A549 (cell line): ENCODE measurements around the gene VAV3. TPM values are rescaled to one million over a fixed set of nuclear protein-coding genes. Genes with fewer than 3 reads are reported as not detected.

Experiments
- ATAC-seq, 2 experiments: fragments of 200-7000 bp in 1 of 2; fragments of >200 bp in 1 of 2; cut with Nextera tagmentation in 1 of 2; cut with Tn5 transposase in 1 of 2; 3 replicates each; pipeline versions ENCODE4 v1.8.0 to v1.9.1; 2018 to 2020; ENCODE audit warnings: mild to moderate bottlenecking in 1 of 2, moderate library complexity in 1 of 2
- CTCF ChIA-PET: fragments of 300-600 bp; sonication (Branson Sonifier 250); formaldehyde crosslinking; extraction: SDS; loops from one replicate; lab custom pipeline; 2021; ENCODE audit warnings: antibody characterized with exemption, inconsistent platforms; lab: Yijun Ruan, JAX
- POLR2A ChIA-PET: fragments of 350-600 bp; formaldehyde crosslinking; extraction: SDS; loops from one replicate; lab custom pipeline; 2021; ENCODE audit warnings: antibody characterized with exemption, inconsistent platforms; lab: Yijun Ruan, JAX
- DNase-seq, 2 experiments: peaks; one replicate each; pipeline versions ENCODE4 v3.0.0 to v3.0.0-alpha.2; 2011 to 2016; ENCODE audit warnings: low read depth in 1 of 2, low spot score in 1 of 2
- FAIRE-seq: peaks from 2 replicates; lab custom pipeline; 2011; peaks lifted over from hg19 to GRCh38; lab: Jason Lieb, UNC
- H3K27ac ChIP-seq, 2 experiments: fragments of >200 bp; sonication (Bioruptor Twin); formaldehyde crosslinking; 3 replicates each; pipeline ENCODE4 v1.5.1; 2016 to 2017
- H3K4me1 ChIP-seq: fragments of >200 bp; sonication (Bioruptor Twin); formaldehyde crosslinking; 3 replicates; pipeline ENCODE4 v1.6.1; 2016
- H3K4me2 ChIP-seq: fragments of >200 bp; sonication (Bioruptor Twin); formaldehyde crosslinking; 3 replicates; pipeline ENCODE4 v1.6.1; 2016
- H3K4me3 ChIP-seq: fragments of >200 bp; sonication (Bioruptor Twin); formaldehyde crosslinking; 3 replicates; pipeline ENCODE4 v1.5.1; 2016
- H3K9me3 ChIP-seq: fragments of >200 bp; sonication (Bioruptor Twin); formaldehyde crosslinking; 3 replicates; pipeline ENCODE4 v1.6.1; 2016
- ATOH8 ChIP-seq: fragments of 250-450 bp; sonication (Bioruptor Pico); IDR thresholded peaks from 2 replicates; pipeline ENCODE4 v1.5.0; 2020; ENCODE audit warnings: low read depth, mild to moderate bottlenecking, moderate library complexity
- BCL3 ChIP-seq: fragments of >200 bp; sonication (Bioruptor Twin); formaldehyde crosslinking; IDR thresholded peaks from 3 replicates; pipeline ENCODE4 v1.6.1; 2016
- CBX8 ChIP-seq: fragments of 200-600 bp; sonication (generic); IDR thresholded peaks from 2 replicates; pipeline ENCODE4 v1.6.1; 2016
- CHD2 ChIP-seq: fragments of 150-350 bp; IDR thresholded peaks from 2 replicates; pipeline ENCODE4 v1.6.1; 2014; ENCODE audit warnings: low read length; ENCODE audit not compliant: partially characterized antibody
- CHD4 ChIP-seq: fragments of 200-600 bp; sonication (generic); IDR thresholded peaks from 2 replicates; pipeline ENCODE4 v1.6.1; 2016; ENCODE audit warnings: antibody characterized with exemption, mild to moderate bottlenecking, borderline replicate concordance
- EHF ChIP-seq: fragments of 250-450 bp; sonication (Bioruptor Pico); IDR thresholded peaks from 2 replicates; pipeline ENCODE4 v1.5.0; 2020; ENCODE audit warnings: mild to moderate bottlenecking
- EHMT2 ChIP-seq: fragments of 200-600 bp; sonication (generic); IDR thresholded peaks from 2 replicates; pipeline ENCODE4 v1.6.1; 2016; ENCODE audit warnings: antibody characterized with exemption, low read depth, mild to moderate bottlenecking, moderate library complexity
- EP300 ChIP-seq, 2 experiments: fragments of >200 bp; sonication (Bioruptor Twin); formaldehyde crosslinking; IDR thresholded peaks; 2 replicates in 1 of 2; 3 replicates in 1 of 2; pipeline ENCODE4 v1.6.1; 2016 to 2017
- FOXS1 ChIP-seq: fragments of 250-450 bp; sonication (Bioruptor Pico); IDR thresholded peaks from 2 replicates; pipeline ENCODE4 v1.5.0; 2020; ENCODE audit warnings: mild to moderate bottlenecking, moderate library complexity
- HOXA7 ChIP-seq: fragments of 250-450 bp; sonication (Bioruptor Pico); IDR thresholded peaks from 2 replicates; pipeline ENCODE4 v1.5.0; 2020; ENCODE audit warnings: mild to moderate bottlenecking, moderate library complexity
- JUN ChIP-seq, 2 experiments: fragments of >200 bp; sonication (Bioruptor Twin); formaldehyde crosslinking; IDR thresholded peaks; 2 replicates in 1 of 2; 3 replicates in 1 of 2; pipeline ENCODE4 v1.6.1; 2016 to 2017
- JUNB ChIP-seq: fragments of >200 bp; sonication (Bioruptor Twin); formaldehyde crosslinking; IDR thresholded peaks from 2 replicates; pipeline ENCODE4 v1.6.1; 2016
- NPAS2 ChIP-seq: fragments of 250-450 bp; sonication (Bioruptor Pico); IDR thresholded peaks from 2 replicates; pipeline ENCODE4 v1.8.0; 2022; ENCODE audit warnings: mild to moderate bottlenecking, moderate library complexity, borderline replicate concordance
- PBX3 ChIP-seq: IDR thresholded peaks from 2 replicates; pipeline ENCODE4 v1.6.1; 2012
- RAD21 ChIP-seq, 2 experiments: fragments of >200 bp in 1 of 2; sonication (Bioruptor Twin) in 1 of 2; formaldehyde crosslinking in 1 of 2; IDR thresholded peaks in 1 of 2; conservative IDR thresholded peaks in 1 of 2; 2 replicates in 1 of 2; 3 replicates in 1 of 2; pipeline ENCODE4 v1.6.1; 2012 to 2018; ENCODE audit warnings: inconsistent platforms in 1 of 2
- RCOR1 ChIP-seq: fragments of 150-350 bp; IDR thresholded peaks from 2 replicates; pipeline ENCODE4 v1.6.1; 2014; ENCODE audit warnings: antibody characterized with exemption, low read length, low read depth
- RNF2 ChIP-seq: fragments of 200-600 bp; sonication (generic); IDR thresholded peaks from 2 replicates; pipeline ENCODE4 v1.6.1; 2016; ENCODE audit warnings: low read depth, mild to moderate bottlenecking, antibody characterized with exemption, moderate library complexity, borderline replicate concordance
- TP53 ChIP-seq: fragments of 250-450 bp; sonication (Bioruptor Pico); IDR thresholded peaks from 2 replicates; pipeline ENCODE4 v1.5.0; 2021; ENCODE audit warnings: mild to moderate bottlenecking, moderate library complexity
- WGBS: methylation state at CpG from one replicate; pipeline ENCODE4 v1.1.6; 2017; ENCODE audit errors: missing lambda C conversion rate; 5-methylcytosine and 5-hydroxymethylcytosine counted together
- polyA plus RNA-seq, 4 experiments: library from polyadenylated mRNA; depleted of rRNA in 3 of 4; stranded (reverse); fragments of >200 nt; fragmentation: RNase III in 1 of 4; extraction: RNeasy Plus Mini Kit Qiagen cat#74134 plus additional on column Dnase treatment in 1 of 4; gene quantifications; 2 replicates in 3 of 4; 3 replicates in 1 of 4; pipeline ENCODE4 v1.2.3, GENCODE V29; 2011 to 2017
- TF ChIP-seq, protein P1 (sequence below): IDR thresholded peaks from 2 replicates; pipeline ENCODE4 v1.6.1; 2012; ENCODE audit warnings: low read depth, borderline replicate concordance

The VAV3 gene
- polyA plus RNA-seq, 2 of the 4 experiments (the other 2 are of a cell fraction) = 12.8 to 22.7 TPM

DNA sequence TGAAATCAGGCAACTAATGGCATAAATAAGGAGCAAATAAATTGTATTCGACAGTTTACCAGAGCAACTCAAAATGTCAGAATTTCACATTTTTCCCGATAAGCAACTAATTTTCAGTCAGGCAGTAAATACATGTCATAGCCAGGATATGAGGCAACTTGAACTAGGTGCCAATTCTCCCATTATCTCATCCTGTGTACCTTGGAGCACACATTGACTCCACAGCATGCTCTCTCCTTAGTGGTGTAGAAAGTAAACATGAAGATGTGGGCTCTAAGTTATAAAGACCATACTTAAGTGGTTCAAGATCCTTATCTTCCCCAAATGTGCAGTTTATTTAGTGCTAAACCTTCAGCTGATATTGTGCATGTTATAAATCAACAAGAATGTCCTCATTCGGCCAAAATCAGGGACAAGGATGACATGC is 197.8 kb downstream of the VAV3 start:
- no peak overlapping the region for H3K4me3 ChIP-seq
- no peak for FAIRE-seq
- no peak for DNase-seq
- CTCF ChIA-PET = no interaction called here
- H3K27ac ChIP-seq = no peak overlapping the region
- no peak for TF ChIP-seq EP300 (IDR thresholded peaks at IDR 0.05)
- no peak for TF ChIP-seq CHD2
- TF ChIP-seq RNF2 = no peak
- TF ChIP-seq JUNB = no peak
- TF ChIP-seq ATOH8 (CRISPR knock-in tag) = no peak
- TF ChIP-seq RCOR1 = no peak
- TF ChIP-seq JUN (IDR thresholded peaks at IDR 0.05) = no peak
- TF ChIP-seq PBX3 = no peak
- TF ChIP-seq CBX8 = no peak
- TF ChIP-seq EHF = no peak
- no peak for TF ChIP-seq CHD4
- no peak for TF ChIP-seq TP53 (CRISPR knock-in tag)
- TF ChIP-seq BCL3 = no peak
- TF ChIP-seq HOXA7 (CRISPR knock-in tag) = no peak
- no peak for TF ChIP-seq RAD21 (conservative IDR thresholded peaks at IDR 0.05 in 1 of 2, IDR thresholded peaks at IDR 0.05 in 1 of 2)
- TF ChIP-seq EHMT2 = no peak
- TF ChIP-seq FOXS1 (CRISPR knock-in tag) = no peak
- TF ChIP-seq NPAS2 (CRISPR knock-in tag) = no peak
- TF ChIP-seq, all 56 proteins: peak for 0
- no peak for ATAC-seq
- H3K9me3 ChIP-seq = no peaks in the 10 kb centered on the region
- H3K4me2 ChIP-seq = no peak overlapping the region
- WGBS = 15% methylated on average over 3 of the region's 3 CpGs
- POLR2A ChIA-PET = no interaction called here
- H3K4me1 ChIP-seq = no peaks in the 10 kb centered on the region

DNA sequence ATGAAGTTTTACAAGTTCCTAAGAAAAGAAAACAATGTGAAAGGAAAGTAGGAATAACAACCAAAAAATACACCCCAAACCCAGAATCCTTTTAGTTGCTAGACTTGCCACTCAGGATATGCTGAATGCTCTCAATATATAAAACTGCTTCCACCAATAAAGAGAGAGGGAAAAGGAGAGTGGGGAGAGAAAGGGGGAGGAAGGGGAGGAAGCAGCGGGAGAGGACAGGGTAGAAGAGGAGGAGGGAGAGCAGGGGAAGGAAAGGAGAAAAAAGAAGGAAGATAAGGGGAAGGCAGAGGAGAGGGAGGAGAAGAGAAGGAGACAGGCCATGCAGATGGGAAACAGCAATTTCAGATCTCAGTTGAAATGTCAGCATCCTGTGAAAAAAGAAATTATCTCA is 198.4 kb downstream of the VAV3 start:
- no peak for FAIRE-seq
- no peak for ATAC-seq
- no peak overlapping the region for H3K4me2 ChIP-seq
- no peak overlapping the region for H3K4me3 ChIP-seq
- POLR2A ChIA-PET = no interaction called here
- no peaks in the 10 kb centered on the region for H3K4me1 ChIP-seq
- no peak overlapping the region for H3K27ac ChIP-seq
- CTCF ChIA-PET = no interaction called here
- H3K9me3 ChIP-seq = no peaks in the 10 kb centered on the region
- WGBS = 7% methylated on average over 1 of the region's 1 CpG
- DNase-seq = no peak
- no peak for TF ChIP-seq BCL3
- no peak for TF ChIP-seq FOXS1 (CRISPR knock-in tag)
- TF ChIP-seq, protein P1, sequence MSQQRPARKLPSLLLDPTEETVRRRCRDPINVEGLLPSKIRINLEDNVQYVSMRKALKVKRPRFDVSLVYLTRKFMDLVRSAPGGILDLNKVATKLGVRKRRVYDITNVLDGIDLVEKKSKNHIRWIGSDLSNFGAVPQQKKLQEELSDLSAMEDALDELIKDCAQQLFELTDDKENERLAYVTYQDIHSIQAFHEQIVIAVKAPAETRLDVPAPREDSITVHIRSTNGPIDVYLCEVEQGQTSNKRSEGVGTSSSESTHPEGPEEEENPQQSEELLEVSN = no peak
